ENCODE measurements around the gene ATG14. TPM values are rescaled to one million over a fixed set of nuclear protein-coding genes. Genes with fewer than 3 reads are reported as not detected.

Gene ATG14
- total RNA-seq, 4 donors from 2014 or later = 6.1 to 26.5 (median 13.0) TPM

DNA sequence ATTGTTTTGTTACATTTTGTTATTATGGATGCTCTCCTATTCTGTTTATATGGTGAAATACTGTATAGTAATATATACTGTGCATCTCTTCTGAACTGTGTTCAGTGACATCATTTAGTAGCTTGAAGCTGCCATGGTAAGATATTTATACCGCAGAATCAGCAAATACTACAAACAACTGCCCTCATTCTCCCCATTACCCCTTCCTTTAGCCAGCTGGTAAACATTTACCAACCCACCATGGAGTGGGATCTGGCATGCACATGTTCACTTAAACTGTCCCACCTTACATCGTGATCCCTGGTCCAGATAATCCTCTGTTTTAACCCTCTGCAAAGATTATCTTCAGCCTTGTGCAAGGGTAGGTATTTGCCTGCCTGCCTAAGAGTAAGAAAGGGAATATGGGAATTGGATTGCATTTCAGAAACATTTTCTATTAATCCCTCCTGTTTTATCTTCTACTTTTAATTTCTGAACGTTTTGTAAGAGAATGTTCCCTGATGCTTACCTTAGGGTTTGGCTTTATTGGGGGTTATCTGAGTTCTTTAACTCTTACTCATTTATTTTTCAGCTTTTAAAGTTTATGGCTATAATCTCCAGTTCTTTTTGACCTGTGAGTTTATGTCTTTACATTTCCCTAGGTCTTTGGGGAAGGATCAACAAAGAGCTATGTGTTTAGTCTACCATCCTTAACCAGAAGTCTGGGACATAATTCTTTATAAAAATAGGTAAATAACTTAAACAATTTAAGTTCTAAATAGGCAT, 93.9 kb downstream of the ATG14 start:
- TF ChIP-seq, protein P1, sequence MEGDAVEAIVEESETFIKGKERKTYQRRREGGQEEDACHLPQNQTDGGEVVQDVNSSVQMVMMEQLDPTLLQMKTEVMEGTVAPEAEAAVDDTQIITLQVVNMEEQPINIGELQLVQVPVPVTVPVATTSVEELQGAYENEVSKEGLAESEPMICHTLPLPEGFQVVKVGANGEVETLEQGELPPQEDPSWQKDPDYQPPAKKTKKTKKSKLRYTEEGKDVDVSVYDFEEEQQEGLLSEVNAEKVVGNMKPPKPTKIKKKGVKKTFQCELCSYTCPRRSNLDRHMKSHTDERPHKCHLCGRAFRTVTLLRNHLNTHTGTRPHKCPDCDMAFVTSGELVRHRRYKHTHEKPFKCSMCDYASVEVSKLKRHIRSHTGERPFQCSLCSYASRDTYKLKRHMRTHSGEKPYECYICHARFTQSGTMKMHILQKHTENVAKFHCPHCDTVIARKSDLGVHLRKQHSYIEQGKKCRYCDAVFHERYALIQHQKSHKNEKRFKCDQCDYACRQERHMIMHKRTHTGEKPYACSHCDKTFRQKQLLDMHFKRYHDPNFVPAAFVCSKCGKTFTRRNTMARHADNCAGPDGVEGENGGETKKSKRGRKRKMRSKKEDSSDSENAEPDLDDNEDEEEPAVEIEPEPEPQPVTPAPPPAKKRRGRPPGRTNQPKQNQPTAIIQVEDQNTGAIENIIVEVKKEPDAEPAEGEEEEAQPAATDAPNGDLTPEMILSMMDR (IDR thresholded peaks at IDR 0.05) = no peak
- no peak for TF ChIP-seq POLR2A (IDR thresholded peaks at IDR 0.05)
- intact Hi-C loops (cut with DNase I; ENCODE audit: low total_unique reads) = no loop called here
- Histone ChIP-seq H3K36me3 (no peaks in the 10 kb centered on the region), H3K4me3 (no peak overlapping the region), H3K27ac (no peak overlapping the region), H3K27me3 (no peaks in the 10 kb centered on the region), H3K9me3 (no peaks in the 10 kb centered on the region), H3K4me1 (no peaks in the 10 kb centered on the region)
- DNase-seq = no peak

DNA sequence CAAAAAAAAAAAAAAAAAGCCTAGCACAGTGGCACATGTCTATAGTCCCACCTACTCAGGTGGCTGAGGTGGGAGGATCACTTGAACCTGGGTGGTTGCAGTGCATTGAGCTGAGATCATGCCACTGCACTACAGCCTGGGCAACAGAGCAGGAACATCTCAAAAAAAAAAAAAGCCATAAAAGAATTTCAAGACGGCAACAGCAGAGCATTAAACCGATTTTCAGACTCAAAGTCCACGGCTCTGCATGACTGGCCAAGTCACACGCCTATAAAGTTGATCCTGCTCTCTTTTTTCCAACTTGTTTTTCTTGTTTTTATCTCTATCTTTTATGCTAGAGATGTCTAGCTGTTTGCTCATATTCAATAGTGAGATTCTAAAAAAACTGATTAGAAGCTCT, 95.1 kb downstream of the ATG14 start:
- H3K4me3 ChIP-seq = no peak overlapping the region
- no peak for DNase-seq
- TF ChIP-seq POLR2A (IDR thresholded peaks at IDR 0.05) = no peak
- TF ChIP-seq, protein P1 (IDR thresholded peaks at IDR 0.05) = no peak
- intact Hi-C loops (cut with DNase I; ENCODE audit: low total_unique reads) = no loop called here
- H3K27me3 ChIP-seq = no peaks in the 10 kb centered on the region
- peaks cover 0 to 5% of the 10 kb centered on the region in 2 donors for H3K9me3 ChIP-seq
- H3K4me1 ChIP-seq = no peaks in the 10 kb centered on the region
- no peak overlapping the region for H3K27ac ChIP-seq
- H3K36me3 ChIP-seq = no peaks in the 10 kb centered on the region

Small RNA genes within 50 kb of the gene (small RNA-seq; reads per million reads assigned to genes)
- gene AL356801.1 = not detected

Other genes with a start within 250 kb of the ATG14 start
- 10 to 100 TPM in 1 of 4 donors, under 1 TPM in 1, not detected in 2; 0.29 to 22.1 TPM for gene DLGAP5, start 220.2 kb downstream of the ATG14 start, total RNA-seq
- gene FBXO34, start 140.4 kb downstream of the ATG14 start, total RNA-seq = 10 to 100 TPM; 15.9 to 47.4 (median 20.3) TPM
- not detected for gene TBPL2, start 28.8 kb upstream of the ATG14 start, total RNA-seq
- 100 to 1,000 TPM in 2 of 4 donors, 10 to 100 TPM in 2; 57.9 to 183 (median 99.7) TPM for gene KTN1, start 168.4 kb upstream of the ATG14 start, total RNA-seq

All from uterus (tissue), 4 donors.